Measurements from ENCODE around the gene LRSAM1.
A peak's percentile ranks its signal among the peaks of the same experiment; 100 is the strongest.

The LRSAM1 gene

GRCh38 chr9:127545196-127546124, 94.2 kb downstream of the LRSAM1 start:
- no peaks in the 10 kb centered on the region for H3K36me3 ChIP-seq (replicated peaks; ENCODE audit: low read depth, low read length)
- peaks cover 10% of the 10 kb centered on the region for H3K4me1 ChIP-seq (ENCODE audit: low read length)
- 0 out of 2 replicates have a peak, but pooled peaks cover 3% of the 10 kb centered on the region for H3K27me3 ChIP-seq (ENCODE audit: low read depth, low read length)
- peak overlapping the region; percentile 53 for H3K4me2 ChIP-seq (ENCODE audit: low read length)
- H3K9me3 ChIP-seq (ENCODE audit: insufficient read depth, low read length): no peaks in the 10 kb centered on the region
- TF ChIP-seq CTCF (IDR thresholded peaks at IDR 0.05; ENCODE audit: low read depth, low read length) (no peak), EZH2phosphoT487 (IDR thresholded peaks at IDR 0.05; ENCODE audit: low read depth) (no peak)
- H2AFZ ChIP-seq (ENCODE audit: low read depth, low read length): peak overlapping the region; percentile 80; the same call in 1 of the 2 replicates
- H3K9ac ChIP-seq (ENCODE audit: low read length): peak overlapping the region; percentile 31; the same call in 1 of the 2 replicates
- no peak overlapping the region for H3K4me3 ChIP-seq (ENCODE audit: low read length)
- no peaks in the 10 kb centered on the region for H3K79me2 ChIP-seq (ENCODE audit: low read length)
- no peak overlapping the region for H3K27ac ChIP-seq (ENCODE audit: low read length)
- H4K20me1 ChIP-seq (ENCODE audit: insufficient read depth, low read length): no peaks in the 10 kb centered on the region

- H3K27me3 ChIP-seq (ENCODE audit: low read depth, low read length): 0 out of 2 replicates have a peak, but pooled peaks cover 3% of the 10 kb centered on the region
- no peaks in the 10 kb centered on the region for H3K79me2 ChIP-seq (ENCODE audit: low read length)
- H3K36me3 ChIP-seq (replicated peaks; ENCODE audit: low read depth, low read length): no peaks in the 10 kb centered on the region
- H3K4me2 ChIP-seq (ENCODE audit: low read length): no peak overlapping the region
- H2AFZ ChIP-seq (ENCODE audit: low read depth, low read length): no peak overlapping the region
- H4K20me1 ChIP-seq (ENCODE audit: insufficient read depth, low read length): no peaks in the 10 kb centered on the region
- H3K9ac ChIP-seq (ENCODE audit: low read length): no peak overlapping the region
- H3K4me1 ChIP-seq (ENCODE audit: low read length): peaks cover 10% of the 10 kb centered on the region
- TF ChIP-seq CTCF (IDR thresholded peaks at IDR 0.05; ENCODE audit: low read depth, low read length) (no peak), EZH2phosphoT487 (IDR thresholded peaks at IDR 0.05; ENCODE audit: low read depth) (no peak)
- H3K27ac ChIP-seq (ENCODE audit: low read length): no peak overlapping the region
- no peak overlapping the region for H3K4me3 ChIP-seq (ENCODE audit: low read length)
- H3K9me3 ChIP-seq (ENCODE audit: insufficient read depth, low read length): no peaks in the 10 kb centered on the region
Observed at GRCh38 chr9:127546125-127546832, 95.0 kb downstream of the LRSAM1 start.

GRCh38 chr9:127548352-127548881, 97.1 kb downstream of the LRSAM1 start:
- Histone ChIP-seq H3K36me3 (replicated peaks; ENCODE audit: low read depth, low read length) (no peaks in the 10 kb centered on the region), H2AFZ (ENCODE audit: low read depth, low read length) (no peak overlapping the region), H4K20me1 (ENCODE audit: insufficient read depth, low read length) (no peaks in the 10 kb centered on the region), H3K79me2 (ENCODE audit: low read length) (no peaks in the 10 kb centered on the region), H3K4me2 (ENCODE audit: low read length) (no peak overlapping the region), H3K4me3 (ENCODE audit: low read length) (no peak overlapping the region), H3K27me3 (ENCODE audit: low read depth, low read length) (0 out of 2 replicates have a peak, but pooled peaks cover 3% of the 10 kb centered on the region), H3K4me1 (ENCODE audit: low read length) (peaks cover 10% of the 10 kb centered on the region), H3K9ac (ENCODE audit: low read length) (no peak overlapping the region), H3K9me3 (ENCODE audit: insufficient read depth, low read length) (no peaks in the 10 kb centered on the region), H3K27ac (ENCODE audit: low read length) (no peak overlapping the region)
- TF ChIP-seq CTCF (IDR thresholded peaks at IDR 0.05; ENCODE audit: low read depth, low read length) (no peak), EZH2phosphoT487 (IDR thresholded peaks at IDR 0.05; ENCODE audit: low read depth) (no peak)

GRCh38 chr9:127549218-127549617, 97.9 kb downstream of the LRSAM1 start:
- no peak overlapping the region for H2AFZ ChIP-seq (ENCODE audit: low read depth, low read length)
- H3K27me3 ChIP-seq (ENCODE audit: low read depth, low read length): 0 out of 2 replicates have a peak, but pooled peaks cover 3% of the 10 kb centered on the region
- H3K79me2 ChIP-seq (ENCODE audit: low read length): no peaks in the 10 kb centered on the region
- H3K9ac ChIP-seq (ENCODE audit: low read length): no peak overlapping the region
- no peaks in the 10 kb centered on the region for H3K36me3 ChIP-seq (replicated peaks; ENCODE audit: low read depth, low read length)
- H4K20me1 ChIP-seq (ENCODE audit: insufficient read depth, low read length): no peaks in the 10 kb centered on the region
- H3K27ac ChIP-seq (ENCODE audit: low read length): no peak overlapping the region
- no peak overlapping the region for H3K4me3 ChIP-seq (ENCODE audit: low read length)
- H3K4me2 ChIP-seq (ENCODE audit: low read length): no peak overlapping the region
- no peaks in the 10 kb centered on the region for H3K9me3 ChIP-seq (ENCODE audit: insufficient read depth, low read length)
- peaks cover 10% of the 10 kb centered on the region for H3K4me1 ChIP-seq (ENCODE audit: low read length)
- TF ChIP-seq CTCF (IDR thresholded peaks at IDR 0.05; ENCODE audit: low read depth, low read length): no peak
- TF ChIP-seq EZH2phosphoT487 (IDR thresholded peaks at IDR 0.05; ENCODE audit: low read depth): no peak
